Testis (tissue), 3 donors: ENCODE measurements around the gene XRCC4. TPM values are rescaled to one million over a fixed set of nuclear protein-coding genes. Genes with fewer than 3 reads are reported as not detected.

Source experiments
- DNase-seq: peaks from one replicate; pipeline ENCODE4 v3.0.0-alpha.2; 2019
- H3K27ac ChIP-seq, 2 donors: fragments of 200-600 bp; sonication (generic); one replicate each; pipeline ENCODE4 v1.5.1; 2019
- H3K27me3 ChIP-seq: fragments of 200-600 bp; sonication (generic); one replicate; pipeline ENCODE4 v1.5.1; 2019
- H3K36me3 ChIP-seq: fragments of 200-600 bp; sonication (generic); one replicate; pipeline ENCODE4 v1.5.1; 2017; ENCODE audit warnings: low read depth; ENCODE audit errors: missing control alignments
- H3K4me1 ChIP-seq: fragments of 200-600 bp; sonication (generic); one replicate; pipeline ENCODE4 v1.5.1; 2019
- H3K4me3 ChIP-seq, 2 donors: fragments of 200-600 bp; sonication (generic); one replicate each; pipeline ENCODE4 v1.5.1; 2017 to 2019
- H3K9me3 ChIP-seq: fragments of 200-600 bp; sonication (generic); one replicate; pipeline ENCODE4 v1.5.1; 2017
- POLR2A ChIP-seq: fragments of 450-650 bp; IDR thresholded peaks from one replicate; pipeline ENCODE4 v1.6.1; 2017; ENCODE audit warnings: antibody characterized with exemption, mild to moderate bottlenecking, moderate library complexity
- WGBS, 2 donors: methylation state at CpG; one replicate each; pipeline ENCODE4 v1.1.5; 2018; 5-methylcytosine and 5-hydroxymethylcytosine counted together
- intact Hi-C: fragments of 100-400 bp; cut with DNase I; formaldehyde crosslinking; loops from one replicate; pipeline ENCODE4 v1.15.1; 2023; ENCODE audit warnings: low total_unique reads
- polyA plus RNA-seq: library from polyadenylated mRNA; stranded (reverse); fragments of 350-450 nt; fragmentation: Illumina TruSeq; extraction: RNeasy Lipid Tissue Mini Kit (QIAGEN cat#74804); gene quantifications from one replicate; pipeline ENCODE4 v1.2.3, GENCODE V29; 2014; ENCODE audit warnings: low read depth, low replicate concordance; ENCODE audit not compliant: insufficient read depth
- total RNA-seq, 2 donors: library from RNA; depleted of rRNA; stranded (reverse); fragments of >200 nt; gene quantifications; one replicate each; pipeline ENCODE4 v1.2.3, GENCODE V29; 2016
- TF ChIP-seq, protein P1 (sequence below), 3 experiments: fragments of 450-650 bp in 2 of 3; fragments of 200-600 bp in 1 of 3; sonication (generic) in 1 of 3; IDR thresholded peaks; one replicate each; pipeline ENCODE4 v1.5.1; 2016 to 2019; ENCODE audit warnings: antibody characterized with exemption in 3 of 3, mild to moderate bottlenecking in 2 of 3, moderate library complexity in 1 of 3

Gene XRCC4
- total and polyA plus RNA-seq, 3 donors from 2014 or later, result 14.2 to 23.3 (median 17.1) TPM

GRCh38 chr5:83042507-83042906 is 34.8 kb upstream of the XRCC4 start:
- H3K27me3 ChIP-seq, result no peaks in the 10 kb centered on the region
- WGBS, 2 donors, result 93 to 94% methylated on average over 3 of the region's 3 CpGs

GRCh38 chr5:83044926-83045325 is 32.4 kb upstream of the XRCC4 start:
- H3K4me3 ChIP-seq, result no peak overlapping the region
- TF ChIP-seq, protein P1, sequence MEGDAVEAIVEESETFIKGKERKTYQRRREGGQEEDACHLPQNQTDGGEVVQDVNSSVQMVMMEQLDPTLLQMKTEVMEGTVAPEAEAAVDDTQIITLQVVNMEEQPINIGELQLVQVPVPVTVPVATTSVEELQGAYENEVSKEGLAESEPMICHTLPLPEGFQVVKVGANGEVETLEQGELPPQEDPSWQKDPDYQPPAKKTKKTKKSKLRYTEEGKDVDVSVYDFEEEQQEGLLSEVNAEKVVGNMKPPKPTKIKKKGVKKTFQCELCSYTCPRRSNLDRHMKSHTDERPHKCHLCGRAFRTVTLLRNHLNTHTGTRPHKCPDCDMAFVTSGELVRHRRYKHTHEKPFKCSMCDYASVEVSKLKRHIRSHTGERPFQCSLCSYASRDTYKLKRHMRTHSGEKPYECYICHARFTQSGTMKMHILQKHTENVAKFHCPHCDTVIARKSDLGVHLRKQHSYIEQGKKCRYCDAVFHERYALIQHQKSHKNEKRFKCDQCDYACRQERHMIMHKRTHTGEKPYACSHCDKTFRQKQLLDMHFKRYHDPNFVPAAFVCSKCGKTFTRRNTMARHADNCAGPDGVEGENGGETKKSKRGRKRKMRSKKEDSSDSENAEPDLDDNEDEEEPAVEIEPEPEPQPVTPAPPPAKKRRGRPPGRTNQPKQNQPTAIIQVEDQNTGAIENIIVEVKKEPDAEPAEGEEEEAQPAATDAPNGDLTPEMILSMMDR (IDR thresholded peaks at IDR 0.05), result no peak
- no peak for TF ChIP-seq POLR2A
- no peak for DNase-seq
- H3K9me3 ChIP-seq, result no peaks in the 10 kb centered on the region
- intact Hi-C loops, result no loop called here
- H3K27me3 ChIP-seq, result no peaks in the 10 kb centered on the region
- 66 to 75% methylated on average over 2 of the region's 2 CpGs for WGBS, 2 donors
- no peaks in the 10 kb centered on the region for H3K36me3 ChIP-seq
- no peak overlapping the region for H3K27ac ChIP-seq
- no peaks in the 10 kb centered on the region for H3K4me1 ChIP-seq

More at GRCh38 chr5:83042507-83042906, 34.8 kb upstream of the XRCC4 start:
- no peak overlapping the region for H3K27ac ChIP-seq
- no peaks in the 10 kb centered on the region for H3K36me3 ChIP-seq
- TF ChIP-seq, protein P1 (IDR thresholded peaks at IDR 0.05), result no peak
- TF ChIP-seq POLR2A, result no peak
- no peak overlapping the region for H3K4me3 ChIP-seq
- H3K4me1 ChIP-seq, result no peaks in the 10 kb centered on the region
- no peaks in the 10 kb centered on the region for H3K9me3 ChIP-seq
- intact Hi-C loops, result no loop called here
- no peak for DNase-seq

DNA sequence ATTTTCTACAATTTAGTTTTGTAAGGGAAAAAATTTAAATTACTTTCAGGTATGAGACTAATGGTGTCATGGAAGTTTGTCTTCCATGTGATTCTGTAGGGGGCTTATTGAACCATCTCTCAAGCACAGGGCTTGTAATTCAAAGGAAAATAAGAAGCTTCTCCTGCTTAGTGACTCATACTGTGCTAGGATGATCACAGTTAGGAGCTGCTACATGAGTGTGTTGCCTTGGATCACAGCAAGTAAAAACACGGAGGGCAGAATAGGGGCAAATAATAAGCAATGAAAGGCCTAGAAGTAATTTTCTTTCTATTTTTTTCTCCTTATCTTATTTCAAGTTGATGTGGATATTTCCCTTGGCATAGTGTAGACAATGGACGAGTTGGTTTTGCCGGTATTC is 29.1 kb upstream of the XRCC4 start:
- intact Hi-C loops, result no loop called here
- no peak overlapping the region for H3K27ac ChIP-seq
- no peaks in the 10 kb centered on the region for H3K36me3 ChIP-seq
- no peaks in the 10 kb centered on the region for H3K27me3 ChIP-seq
- TF ChIP-seq POLR2A, result no peak
- TF ChIP-seq, protein P1 (IDR thresholded peaks at IDR 0.05), result no peak
- no peaks in the 10 kb centered on the region for H3K4me1 ChIP-seq
- DNase-seq, result no peak
- H3K4me3 ChIP-seq, result no peak overlapping the region
- 63 to 72% methylated on average over 3 of the region's 3 CpGs for WGBS, 2 donors
- H3K9me3 ChIP-seq, result no peaks in the 10 kb centered on the region

DNA sequence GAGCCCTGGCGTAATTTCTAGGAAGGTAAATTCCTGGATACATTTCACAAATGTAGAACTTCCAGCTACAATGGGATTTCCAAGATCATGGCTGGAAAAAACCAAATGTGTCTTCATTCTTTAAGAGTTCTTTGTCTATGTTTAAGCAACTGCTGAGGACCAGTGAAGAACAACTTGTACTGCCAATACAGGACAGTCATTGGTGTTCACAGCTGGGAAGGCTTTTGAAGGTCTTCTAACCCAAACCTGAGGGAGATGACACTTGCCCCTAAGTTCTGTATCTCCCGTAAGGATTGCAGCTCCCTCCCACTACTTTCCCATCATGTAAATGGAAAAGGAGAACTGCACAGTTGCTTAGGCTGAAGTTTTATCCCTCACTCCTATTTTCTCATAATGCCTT is 28.5 kb upstream of the XRCC4 start:
- Histone ChIP-seq H3K36me3 (no peaks in the 10 kb centered on the region), H3K4me1 (no peaks in the 10 kb centered on the region), H3K27ac (no peak overlapping the region), H3K4me3 (no peak overlapping the region), H3K9me3 (no peaks in the 10 kb centered on the region), H3K27me3 (no peaks in the 10 kb centered on the region)
- intact Hi-C loops, result no loop called here
- TF ChIP-seq, protein P1 (IDR thresholded peaks at IDR 0.05), result no peak
- TF ChIP-seq POLR2A, result no peak
- 56 to 72% methylated on average over 2 of the region's 2 CpGs for WGBS, 2 donors
- no peak for DNase-seq

DNA sequence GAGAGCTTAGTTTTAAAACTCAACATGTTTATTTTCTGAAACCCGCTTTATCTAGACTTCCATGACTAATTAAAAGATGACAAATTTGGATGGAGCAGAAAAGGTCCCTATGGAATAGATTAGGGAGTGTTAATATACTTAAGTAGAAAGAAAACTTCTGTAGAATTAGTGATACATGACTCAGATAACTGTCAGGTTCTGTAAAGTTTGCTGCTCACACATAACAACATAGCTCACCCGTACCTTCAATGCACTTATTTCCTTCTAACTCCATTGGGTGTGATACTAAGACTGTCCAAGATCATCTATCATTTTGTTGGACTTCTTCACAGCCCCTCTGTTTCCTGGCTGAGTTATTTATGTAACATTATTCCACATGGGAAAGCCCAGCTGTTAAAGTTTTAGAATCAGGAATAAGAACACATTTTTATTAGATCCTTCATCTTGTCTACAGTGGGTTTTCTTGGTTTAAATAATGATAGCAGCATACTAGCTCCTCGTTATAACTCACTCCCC is 27.9 kb upstream of the XRCC4 start:
- peaks cover 1% of the 10 kb centered on the region for H3K4me1 ChIP-seq
- TF ChIP-seq, protein P1 (IDR thresholded peaks at IDR 0.05), result no peak
- TF ChIP-seq POLR2A, result no peak
- 75 to 80% methylated on average over 3 of the region's 3 CpGs for WGBS, 2 donors
- intact Hi-C loops, result no loop called here
- no peaks in the 10 kb centered on the region for H3K36me3 ChIP-seq
- no peak overlapping the region for H3K4me3 ChIP-seq
- no peaks in the 10 kb centered on the region for H3K27me3 ChIP-seq
- H3K9me3 ChIP-seq, result no peaks in the 10 kb centered on the region
- no peak for DNase-seq
- H3K27ac ChIP-seq, result no peak overlapping the region
